MM.1S (cell line): Measurements from ENCODE around the gene CNOT6.
"Not testable (repeated sequence)": the region's sequence is repeated elsewhere in the genome, so short reads cannot be mapped to it uniquely, and the experiment has no call there.

Source experiments
- DNase-seq: peaks from one replicate; pipeline ENCODE4 v3.0.0-alpha.2; 2015
- H2AFZ ChIP-seq: fragments of 300-600 bp; sonication (generic); 2 replicates; pipeline ENCODE4 v1.6.0; 2016; ENCODE audit warnings: antibody characterized with exemption, low read length
- H3F3A ChIP-seq: fragments of 300-600 bp; sonication (generic); 2 replicates; pipeline ENCODE4 v1.6.1; 2016; ENCODE audit warnings: mild to moderate bottlenecking, antibody characterized with exemption, low read length, moderate library complexity, mixed read lengths; ENCODE audit not compliant: insufficient read depth
- H3K27ac ChIP-seq: fragments of 300-600 bp; sonication (generic); 2 replicates; pipeline ENCODE4 v1.5.1; 2016; ENCODE audit warnings: mild to moderate bottlenecking, low read length
- H3K27me3 ChIP-seq: fragments of 300-600 bp; sonication (generic); replicated peaks from 2 replicates; pipeline ENCODE4 v1.6.0; 2016; ENCODE audit warnings: low read length; ENCODE audit not compliant: insufficient read depth
- H3K36me3 ChIP-seq: fragments of 300-600 bp; sonication (generic); replicated peaks from 2 replicates; pipeline ENCODE4 v1.6.1; 2016; ENCODE audit warnings: mild to moderate bottlenecking, low read length, mixed read lengths; ENCODE audit not compliant: insufficient read depth
- H3K4me1 ChIP-seq: fragments of 300-600 bp; sonication (generic); 2 replicates; pipeline ENCODE4 v1.6.1; 2016; ENCODE audit warnings: low read length, mixed read lengths
- H3K4me2 ChIP-seq: fragments of 300-600 bp; sonication (generic); 2 replicates; pipeline ENCODE4 v1.6.0; 2016; ENCODE audit warnings: low read depth, low read length
- H3K4me3 ChIP-seq: fragments of 300-600 bp; sonication (generic); 2 replicates; pipeline ENCODE4 v1.5.1; 2016; ENCODE audit warnings: low read length, mixed read lengths
- H3K79me2 ChIP-seq: fragments of 300-600 bp; sonication (generic); 2 replicates; pipeline ENCODE4 v1.6.1; 2016; ENCODE audit warnings: mixed run types, low read length, mixed read lengths
- H3K9ac ChIP-seq: fragments of 300-600 bp; sonication (generic); 2 replicates; pipeline ENCODE4 v1.6.1; 2016; ENCODE audit warnings: low read length, mixed read lengths
- H3K9me2 ChIP-seq: fragments of 300-600 bp; sonication (generic); replicated peaks from 2 replicates; pipeline ENCODE4 v1.6.1; 2016; ENCODE audit warnings: mild to moderate bottlenecking, low read length, mixed read lengths; ENCODE audit not compliant: insufficient read depth
- H3K9me3 ChIP-seq: fragments of 300-600 bp; sonication (generic); replicated peaks from 2 replicates; pipeline ENCODE4 v1.6.1; 2016; ENCODE audit warnings: mild to moderate bottlenecking, low read length, mixed read lengths; ENCODE audit not compliant: insufficient read depth
- H4K20me1 ChIP-seq: fragments of 300-600 bp; sonication (generic); 2 replicates; pipeline ENCODE4 v1.6.1; 2016; ENCODE audit warnings: mild to moderate bottlenecking, low read length, moderate library complexity, mixed read lengths; ENCODE audit not compliant: insufficient read depth
- CTCF ChIP-seq: fragments of 300-600 bp; sonication (generic); IDR thresholded peaks from 2 replicates; pipeline ENCODE4 v1.5.1; 2016; ENCODE audit warnings: antibody characterized with exemption, low read length, mixed read lengths
- EZH2 ChIP-seq: fragments of 300-600 bp; sonication (generic); optimal IDR thresholded peaks from 2 replicates; pipeline ENCODE3; 2017; ENCODE audit warnings: low read depth, mild to moderate bottlenecking, antibody characterized with exemption, low read length, mixed read lengths
- EZH2phosphoT487 ChIP-seq: fragments of 300-600 bp; sonication (generic); IDR thresholded peaks from 2 replicates; pipeline ENCODE4 v1.6.1; 2018; ENCODE audit warnings: antibody characterized with exemption, low read length

The CNOT6 gene

DNA sequence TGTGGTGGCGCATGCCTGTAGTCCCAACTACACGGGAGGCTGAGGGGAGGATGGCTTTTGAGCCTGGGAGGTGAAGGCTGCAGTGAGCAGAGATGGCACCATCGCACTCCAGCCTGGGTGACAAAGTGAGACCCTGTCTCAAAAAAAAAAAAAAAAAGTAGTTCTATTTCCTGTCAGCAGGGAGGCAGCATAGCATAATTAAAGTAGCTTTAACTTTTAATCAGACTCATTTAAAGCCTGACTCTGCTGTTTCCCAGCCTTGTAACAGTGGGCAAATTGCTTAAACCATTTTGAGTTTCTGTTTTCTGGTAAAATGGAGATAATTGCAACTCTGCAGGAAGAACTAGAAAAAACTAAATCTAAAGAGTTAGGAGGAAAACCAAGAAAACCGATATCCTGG is 31.2 kb downstream of the CNOT6 start:
- TF ChIP-seq EZH2phosphoT487 (no peak), EZH2 (no peak), CTCF (no peak)
- no peaks in the 10 kb centered on the region for H3F3A ChIP-seq
- no peaks in the 10 kb centered on the region for H3K9me3 ChIP-seq
- no peak overlapping the region for H3K27ac ChIP-seq
- no peaks in the 10 kb centered on the region for H3K27me3 ChIP-seq
- H2AFZ ChIP-seq = no peak overlapping the region
- no peaks in the 10 kb centered on the region for H3K9me2 ChIP-seq
- H3K36me3 ChIP-seq = no peaks in the 10 kb centered on the region
- no peak for DNase-seq
- H3K79me2 ChIP-seq = peaks cover 84% of the 10 kb centered on the region
- H4K20me1 ChIP-seq = peaks cover 14% of the 10 kb centered on the region
- H3K4me1 ChIP-seq = no peaks in the 10 kb centered on the region
- no peak overlapping the region for H3K4me3 ChIP-seq
- H3K4me2 ChIP-seq = no peak overlapping the region
- H3K9ac ChIP-seq = no peak overlapping the region

- Histone ChIP-seq H3K4me1 (no peaks in the 10 kb centered on the region), H3F3A (no peaks in the 10 kb centered on the region), H3K27ac (no peak overlapping the region), H3K9me2 (no peaks in the 10 kb centered on the region), H3K36me3 (no peaks in the 10 kb centered on the region), H3K9ac (no peak overlapping the region), H4K20me1 (peaks cover 14% of the 10 kb centered on the region), H3K9me3 (no peaks in the 10 kb centered on the region), H3K4me3 (no peak overlapping the region), H3K79me2 (peaks cover 78% of the 10 kb centered on the region), H3K27me3 (no peaks in the 10 kb centered on the region), H2AFZ (no peak overlapping the region), H3K4me2 (no peak overlapping the region)
- no peak for TF ChIP-seq EZH2
- no peak for TF ChIP-seq EZH2phosphoT487
- TF ChIP-seq CTCF = no peak
- no peak for DNase-seq
Observed at GRCh38 chr5:180526269-180526668, 32.1 kb downstream of the CNOT6 start.

GRCh38 chr5:180527659-180528058 is 33.5 kb downstream of the CNOT6 start:
- Histone ChIP-seq H3K79me2 (peaks cover 69% of the 10 kb centered on the region), H3K27ac (no peak overlapping the region), H3F3A (no peaks in the 10 kb centered on the region), H3K9ac (no peak overlapping the region), H4K20me1 (peaks cover 12% of the 10 kb centered on the region), H3K4me1 (no peaks in the 10 kb centered on the region), H3K4me2 (no peak overlapping the region), H3K4me3 (no peak overlapping the region), H3K27me3 (no peaks in the 10 kb centered on the region), H3K36me3 (no peaks in the 10 kb centered on the region), H3K9me3 (no peaks in the 10 kb centered on the region), H3K9me2 (no peaks in the 10 kb centered on the region), H2AFZ (no peak overlapping the region)
- no peak for DNase-seq
- TF ChIP-seq EZH2 (no peak), CTCF (no peak), EZH2phosphoT487 (no peak)

DNA sequence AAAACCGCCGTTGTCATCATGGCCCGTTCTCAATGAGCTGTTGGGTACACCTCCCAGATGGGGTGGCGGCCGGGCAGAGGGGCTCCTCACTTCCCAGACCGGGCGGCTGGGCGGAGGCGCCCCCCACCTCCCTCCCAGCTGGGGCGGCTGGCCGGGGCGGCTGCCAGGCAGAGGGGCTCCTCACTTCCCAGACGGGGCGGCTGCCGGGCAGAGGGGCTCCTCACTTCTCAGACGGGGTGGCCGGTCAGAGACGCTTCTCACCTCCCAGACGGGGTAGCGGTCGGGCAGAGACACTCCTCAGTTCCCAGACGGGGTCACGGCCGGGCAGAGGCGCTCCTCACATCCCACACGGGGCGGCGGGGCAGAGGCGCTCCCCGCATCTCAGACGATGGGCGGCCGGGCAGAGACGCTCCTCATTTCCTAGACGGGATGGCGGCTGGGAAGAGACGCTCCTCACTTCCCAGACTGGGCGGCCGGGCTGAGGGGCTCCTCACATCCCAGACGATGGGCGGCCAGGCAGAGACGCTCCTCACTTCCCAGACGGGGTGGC is 36.9 kb downstream of the CNOT6 start:
- not testable (repeated sequence) for H3K9me2 ChIP-seq, H2AFZ ChIP-seq, H4K20me1 ChIP-seq, H3K27me3 ChIP-seq, H3K36me3 ChIP-seq, H3K4me3 ChIP-seq, H3K4me2 ChIP-seq, H3K27ac ChIP-seq, H3K9me3 ChIP-seq, H3F3A ChIP-seq, H3K9ac ChIP-seq, DNase-seq, H3K4me1 ChIP-seq
- peaks cover 59% of the 10 kb centered on the region for H3K79me2 ChIP-seq
